ENCODE results near the gene CEP112. TPM values are rescaled to one million over a fixed set of nuclear protein-coding genes. Genes with fewer than 3 reads are reported as not detected.

The CEP112 gene
- total and polyA plus RNA-seq, 9 of the 15 experiments (the other 6 are each of a cell fraction or from before 2014, with no cell fraction given), result 0.84 TPM; not detected in 8

GRCh38 chr17:65975878-65976277, 216.1 kb downstream of the CEP112 start:
- BruUV-seq (replicated peaks), result no TSS peak
- ATAC-seq, result no peak
- CTCF ChIA-PET (ENCODE audit: low intra/inter-chr PET ratio), result no interaction called here
- Histone ChIP-seq H3K27ac (ENCODE audit: extremely low read depth, low read depth, low read length) (no peak overlapping the region), H4K20me1 (replicated peaks; ENCODE audit: control insufficient read depth, insufficient read depth, low read length) (no peaks in the 10 kb centered on the region), H3K9me3 (replicated peaks; ENCODE audit: control insufficient read depth, insufficient read depth, low read depth, low read length) (peaks cover 5% of the 10 kb centered on the region; the same call in 1 of the 2 replicates), H3K36me3 (ENCODE audit: control insufficient read depth, insufficient read depth, low read length) (no peaks in the 10 kb centered on the region), H3K9ac (ENCODE audit: insufficient read depth in 1 of 2, low read depth in 2 of 2, low read length in 2 of 2) (no peak overlapping the region), H3K9me1 (ENCODE audit: control insufficient read depth, insufficient read depth, low read length) (no peaks in the 10 kb centered on the region), H2AFZ (ENCODE audit: low read depth, low read length) (no peak overlapping the region), H3K4me2 (ENCODE audit: insufficient read depth, low read length) (no peak overlapping the region), H3K27me3 (ENCODE audit: control insufficient read depth in 2 of 2, insufficient read depth in 2 of 2, low read length in 2 of 2) (no peaks in the 10 kb centered on the region; a peak in 1 of 5 replicates), H3K79me2 (ENCODE audit: control insufficient read depth, insufficient read depth, low read length) (no peaks in the 10 kb centered on the region), H3K4me3 (no peak overlapping the region), H3K4me1 (replicated peaks in 1 of 2; ENCODE audit: control insufficient read depth in 2 of 2, insufficient read depth in 2 of 2, low read length in 2 of 2) (no peaks in the 10 kb centered on the region)
- in situ Hi-C loops (cut with MboI), result no loop called here
- WGBS (ENCODE audit: insufficient coverage, low coverage, missing lambda C conversion rate), result 8% methylated on average over 9 of the region's 9 CpGs
- intact Hi-C loops (cut with micrococcal nuclease), result no loop called here
- DNase-seq (ENCODE audit: extremely low read depth in 1 of 4, low spot score in 3 of 4), result no peak
- FAIRE-seq, result no peak
- POLR2A ChIA-PET, result no interaction called here
- no peak for TF ChIP-seq HNRNPK (IDR thresholded peaks at IDR 0.05; ENCODE audit: low read depth, low read length, poor library complexity, severe bottlenecking)
- no peak for TF ChIP-seq ZHX1 (conservative IDR thresholded peaks at IDR 0.05; ENCODE audit: low read length)
- no peak for TF ChIP-seq NCOA4 (IDR thresholded peaks at IDR 0.05; ENCODE audit: partially characterized antibody)
- TF ChIP-seq SAFB2 (IDR thresholded peaks at IDR 0.05; ENCODE audit: borderline replicate concordance, low read depth, low read length, severe bottlenecking), result no peak
- TF ChIP-seq SNAPC5 (CRISPR knock-in tag; IDR thresholded peaks at IDR 0.05), result no peak
- TF ChIP-seq ADNP (tag; IDR thresholded peaks at IDR 0.05), result no peak
- TF ChIP-seq SPI1 (IDR thresholded peaks at IDR 0.05; ENCODE audit: borderline replicate concordance, low read depth, low read length), result peak; percentile 69; the same call in 1 of the 2 replicates
- no peak for TF ChIP-seq NCOA2 (IDR thresholded peaks at IDR 0.05; ENCODE audit: partially characterized antibody in 2 of 2)
- TF ChIP-seq CEBPB (tag; IDR thresholded peaks at IDR 0.05), result peak; percentile 98
- 0 out of 2 replicates have a peak, but pooled peaks have one; percentile 52 for TF ChIP-seq CEBPG (CRISPR knock-in tag; IDR thresholded peaks at IDR 0.05)
- TF ChIP-seq CEBPG (tag; conservative IDR thresholded peaks at IDR 0.05 in 1 of 2, IDR thresholded peaks at IDR 0.05 in 1 of 2), result peak; percentile 77 to 96
- no peak for TF ChIP-seq JUND (IDR thresholded peaks at IDR 0.05; ENCODE audit: borderline replicate concordance, low read depth, low read length)
- no peak for TF ChIP-seq JUND (tag; IDR thresholded peaks at IDR 0.05; ENCODE audit: borderline replicate concordance, low read depth, low read length)
- TF ChIP-seq PHB (CRISPR knock-in tag; IDR thresholded peaks at IDR 0.05), result no peak
- no peak for TF ChIP-seq HIVEP1 (CRISPR knock-in tag; IDR thresholded peaks at IDR 0.05)
- peak; percentile 52; the same call in 1 of the 2 replicates for TF ChIP-seq IRF9 (tag; IDR thresholded peaks at IDR 0.05)
- no peak for TF ChIP-seq NRF1 (conservative IDR thresholded peaks at IDR 0.05 in 1 of 2, IDR thresholded peaks at IDR 0.05 in 1 of 2)
- no peak for TF ChIP-seq MAX (CRISPR knock-in tag; IDR thresholded peaks at IDR 0.05)
